Pancreas (tissue), 10 donors: ENCODE measurements around the gene ZNF415. TPM values are rescaled to one million over a fixed set of nuclear protein-coding genes. Genes with fewer than 3 reads are reported as not detected.

ENCODE experiments used
- ATAC-seq, 4 donors: fragments of 200-7000 bp; cut with Tn5 transposase; one replicate each; pipeline versions ENCODE4 v1.8.0 to v1.9.1; 2020; ENCODE audit warnings: mild to moderate bottlenecking in 4 of 4, moderate library complexity in 4 of 4
- DNase-seq, 6 donors: peaks; one replicate each; pipeline ENCODE4 v3.0.0-alpha.2; 2020
- FAIRE-seq: peaks from 2 replicates; lab custom pipeline; 2012; peaks lifted over from hg19 to GRCh38; lab: Jason Lieb, UNC
- H3K27ac ChIP-seq, 4 donors: fragments of 200-600 bp; sonication (generic); 1 replicate in 3 of 4; 2 replicates in 1 of 4; pipeline versions ENCODE4 v1.5.0 to v1.8.0; 2020
- H3K27me3 ChIP-seq, 4 donors: fragments of 200-600 bp; one replicate each; pipeline ENCODE4 v1.8.0; 2021
- H3K36me3 ChIP-seq, 3 donors: fragments of 200-600 bp; sonication (generic) in 1 of 3; one replicate each; pipeline versions ENCODE4 v1.5.0 to v1.8.0; 2020 to 2021
- H3K4me1 ChIP-seq, 3 donors: fragments of 200-600 bp; one replicate each; pipeline ENCODE4 v1.8.0; 2021
- H3K4me3 ChIP-seq, 4 donors: fragments of 200-600 bp; sonication (generic) in 2 of 4; one replicate each; pipeline versions ENCODE4 v1.5.0 to v1.8.0; 2020 to 2021
- H3K9me3 ChIP-seq, 4 donors: fragments of 200-600 bp; one replicate each; pipeline ENCODE4 v1.8.0; 2021
- WGBS, 2 donors: extraction: QIAGEN DNeasy Blood & Tissue Kit; methylation state at CpG; one replicate each; pipeline ENCODE4 v1.1.7; 2013; 5-methylcytosine and 5-hydroxymethylcytosine counted together
- intact Hi-C, 3 donors: fragments of 100-400 bp; cut with DNase I; formaldehyde crosslinking; loops; one replicate each; pipeline versions ENCODE4 v1.11.1 to v1.14.2; 2022
- polyA plus RNA-seq, 2 donors: library from polyadenylated mRNA; stranded (reverse); fragments of 200-250 nt; gene quantifications; one replicate each; pipeline ENCODE4 v1.2.3, GENCODE V29; 2013
- total RNA-seq, 6 donors: library from RNA; stranded (reverse); fragmentation: NEBNext Ultra II Directional in 4 of 6; extraction: Animal tissue kit (Norgen Biotek cat#: 25700) in 4 of 6; gene quantifications; one replicate each; pipeline versions ENCODE4 v1.2.1 to v1.2.4, GENCODE V29; 2021 to 2023
- TF ChIP-seq, protein P1 (sequence below), 4 donors: fragments of 200-600 bp; sonication (generic) in 3 of 4; IDR thresholded peaks; one replicate each; pipeline versions ENCODE4 v1.5.0 to v1.8.0; 2021; ENCODE audit warnings: antibody characterized with exemption in 4 of 4
- donor health status: healthy with polysubstance abuse.
- donor health status: DM: no; HTN: no; CAD: no; lungs with moderate emphysema.
- donor health status: DM: no; HTN: no; CAD: no.
- donor health status: control.
- donor health status: control.
- donor health status: Bipolar disorder and iron deficiency.
- donor health status: DM: yes; HTN: yes; CAD: no.
- donor health status: DM: no; HTN: no; CAD: no.
- donor health status: DM: no; HTN: no; CAD: no.
- donor health status: DM: yes; HTN: yes; CAD: no.

Gene ZNF415
- total and polyA plus RNA-seq, 8 donors, result 1.9 to 7.9 (median 4.7) TPM

- Histone ChIP-seq H3K4me3 (no peak overlapping the region), H3K9me3 (no peaks in the 10 kb centered on the region), H3K36me3 (peaks cover 0 to 32% (median 6%) of the 10 kb centered on the region in 3 donors), H3K27me3 (no peaks in the 10 kb centered on the region), H3K4me1 (no peaks in the 10 kb centered on the region), H3K27ac (no peak overlapping the region)
- 66 to 67% methylated on average over 5 of the region's 5 CpGs for WGBS, 2 donors
- TF ChIP-seq, protein P1, sequence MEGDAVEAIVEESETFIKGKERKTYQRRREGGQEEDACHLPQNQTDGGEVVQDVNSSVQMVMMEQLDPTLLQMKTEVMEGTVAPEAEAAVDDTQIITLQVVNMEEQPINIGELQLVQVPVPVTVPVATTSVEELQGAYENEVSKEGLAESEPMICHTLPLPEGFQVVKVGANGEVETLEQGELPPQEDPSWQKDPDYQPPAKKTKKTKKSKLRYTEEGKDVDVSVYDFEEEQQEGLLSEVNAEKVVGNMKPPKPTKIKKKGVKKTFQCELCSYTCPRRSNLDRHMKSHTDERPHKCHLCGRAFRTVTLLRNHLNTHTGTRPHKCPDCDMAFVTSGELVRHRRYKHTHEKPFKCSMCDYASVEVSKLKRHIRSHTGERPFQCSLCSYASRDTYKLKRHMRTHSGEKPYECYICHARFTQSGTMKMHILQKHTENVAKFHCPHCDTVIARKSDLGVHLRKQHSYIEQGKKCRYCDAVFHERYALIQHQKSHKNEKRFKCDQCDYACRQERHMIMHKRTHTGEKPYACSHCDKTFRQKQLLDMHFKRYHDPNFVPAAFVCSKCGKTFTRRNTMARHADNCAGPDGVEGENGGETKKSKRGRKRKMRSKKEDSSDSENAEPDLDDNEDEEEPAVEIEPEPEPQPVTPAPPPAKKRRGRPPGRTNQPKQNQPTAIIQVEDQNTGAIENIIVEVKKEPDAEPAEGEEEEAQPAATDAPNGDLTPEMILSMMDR (IDR thresholded peaks at IDR 0.05), result no peak
- FAIRE-seq, result no peak
- intact Hi-C loops, result no loop called here
- DNase-seq, result no peak
- no peak for ATAC-seq
Measured at GRCh38 chr19:53086949-53087348, 45.8 kb downstream of the ZNF415 start.

DNA sequence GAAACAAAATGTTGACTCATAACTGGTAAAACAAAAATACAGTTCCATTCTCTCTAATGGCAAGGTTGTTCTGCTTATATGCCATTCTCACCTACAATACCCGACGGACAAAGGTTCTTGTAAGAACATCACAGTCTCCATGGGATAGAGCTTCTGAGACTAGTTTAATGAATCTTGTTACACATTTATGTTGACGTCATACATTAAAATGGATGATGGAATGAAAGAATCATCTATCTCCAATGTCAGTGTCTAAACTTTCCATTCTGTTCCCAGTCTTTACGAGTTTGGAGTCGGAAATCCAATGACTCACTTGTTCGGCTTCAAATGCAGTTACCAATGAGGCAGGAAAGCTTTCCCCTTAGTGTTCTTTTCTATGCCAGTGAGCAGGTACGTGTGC lies 47.2 kb downstream of the ZNF415 start:
- intact Hi-C loops, result no loop called here
- ATAC-seq (no peak), DNase-seq (no peak), FAIRE-seq (no peak)
- Histone ChIP-seq H3K27me3 (no peaks in the 10 kb centered on the region), H3K4me1 (no peaks in the 10 kb centered on the region), H3K27ac (no peak overlapping the region), H3K9me3 (no peaks in the 10 kb centered on the region), H3K36me3 (peaks cover 0 to 19% (median 2%) of the 10 kb centered on the region in 3 donors), H3K4me3 (no peak overlapping the region)
- WGBS, 2 donors, result 93 to 96% methylated on average over 7 of the region's 7 CpGs
- TF ChIP-seq, protein P1 (IDR thresholded peaks at IDR 0.05), result no peak

DNA sequence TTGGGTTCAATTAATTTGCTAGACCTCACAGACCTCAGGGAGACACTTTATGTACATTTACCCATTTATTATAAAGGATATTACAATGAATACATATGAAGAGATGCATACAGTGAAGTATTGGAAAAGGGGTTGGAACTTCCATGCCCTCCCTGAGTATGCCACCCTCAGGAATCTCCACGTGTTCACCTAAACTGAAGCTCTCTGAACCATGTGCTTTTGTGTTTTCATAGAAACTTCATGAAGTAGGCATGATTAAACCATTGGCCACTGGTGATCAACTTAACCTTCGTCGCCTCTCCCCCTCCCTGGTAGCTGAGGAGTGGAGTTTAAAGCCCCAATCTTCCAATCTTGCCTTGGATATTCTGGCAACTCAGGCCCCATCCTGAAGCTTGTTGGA lies 49.8 kb downstream of the ZNF415 start:
- 95 to 97% methylated on average over 3 of the region's 3 CpGs for WGBS, 2 donors
- FAIRE-seq (no peak), ATAC-seq (no peak), DNase-seq (no peak)
- Histone ChIP-seq H3K27ac (no peak overlapping the region), H3K4me1 (no peaks in the 10 kb centered on the region), H3K4me3 (no peak overlapping the region), H3K36me3 (peaks cover 0 to 13% (median 4%) of the 10 kb centered on the region in 3 donors), H3K27me3 (no peaks in the 10 kb centered on the region), H3K9me3 (no peaks in the 10 kb centered on the region)
- intact Hi-C loops, result no loop called here
- TF ChIP-seq, protein P1 (IDR thresholded peaks at IDR 0.05), result no peak

DNA sequence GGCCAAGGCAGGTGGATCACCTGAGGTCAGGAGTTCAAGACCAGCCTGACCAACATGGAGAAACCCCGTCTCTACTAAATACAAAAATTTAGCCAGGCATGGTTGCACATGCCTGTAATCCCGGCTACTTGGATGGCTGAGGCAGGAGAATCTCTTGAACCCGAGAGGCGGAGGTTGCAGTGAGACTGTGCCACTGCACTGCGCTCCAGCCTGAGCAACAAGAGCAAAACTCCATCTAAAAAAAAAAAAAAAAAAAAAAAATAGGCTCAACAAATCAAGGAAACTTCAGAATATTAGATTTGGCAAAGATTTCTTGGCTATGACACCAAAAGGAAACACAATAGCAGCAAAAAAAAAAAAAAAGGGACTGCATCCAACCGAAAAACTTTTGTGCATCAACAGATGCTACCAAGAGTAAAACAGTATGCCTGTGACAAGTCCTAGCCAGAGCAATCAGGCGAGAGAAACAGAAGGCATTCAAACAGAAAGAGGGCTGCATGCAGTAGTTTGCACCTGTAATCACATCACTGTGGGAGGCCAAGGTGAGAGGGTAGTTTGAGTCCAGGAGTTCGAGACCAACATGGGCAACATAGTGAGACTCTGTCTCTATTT lies 53.3 kb downstream of the ZNF415 start:
- Histone ChIP-seq H3K36me3 (peaks cover 0 to 5% (median 4%) of the 10 kb centered on the region in 3 donors), H3K4me1 (no peaks in the 10 kb centered on the region), H3K4me3 (no peak overlapping the region), H3K27ac (no peak overlapping the region), H3K9me3 (no peaks in the 10 kb centered on the region), H3K27me3 (no peaks in the 10 kb centered on the region)
- ATAC-seq (no peak), DNase-seq (no peak), FAIRE-seq (no peak)
- TF ChIP-seq, protein P1 (IDR thresholded peaks at IDR 0.05), result no peak
- intact Hi-C loops, result no loop called here
- 81 to 95% methylated on average over 8 of the region's 8 CpGs for WGBS, 2 donors

- H3K4me3 ChIP-seq, result no peak overlapping the region
- no peak for DNase-seq
- FAIRE-seq, result no peak
- no peak overlapping the region for H3K27ac ChIP-seq
- no peak for ATAC-seq
- peaks cover 3 to 13% (median 7%) of the 10 kb centered on the region in 3 donors for H3K36me3 ChIP-seq
- no peaks in the 10 kb centered on the region for H3K27me3 ChIP-seq
- TF ChIP-seq, protein P1 (IDR thresholded peaks at IDR 0.05), result no peak
- H3K9me3 ChIP-seq, result no peaks in the 10 kb centered on the region
- intact Hi-C loops, result no loop called here
- 83 to 86% methylated on average over 1 of the region's 1 CpG for WGBS, 2 donors
- no peaks in the 10 kb centered on the region for H3K4me1 ChIP-seq
Measured at GRCh38 chr19:53078668-53079067, 54.0 kb downstream of the ZNF415 start.
